Right lobe of liver (tissue), 6 donors: ENCODE results near the gene WDR45B. TPM values are rescaled to one million over a fixed set of nuclear protein-coding genes. Genes with fewer than 3 reads are reported as not detected.

Experiments
- ATAC-seq, 4 donors: fragments of 200-7000 bp; cut with Tn5 transposase; one replicate each; pipeline ENCODE4 v1.9.1; 2020; ENCODE audit warnings: mild to moderate bottlenecking in 4 of 4, moderate library complexity in 4 of 4
- DNase-seq, 3 donors: peaks; one replicate each; pipeline ENCODE4 v3.0.0-alpha.2; 2020
- H3K27ac ChIP-seq, 3 donors: fragments of 200-600 bp; one replicate each; pipeline ENCODE4 v1.8.0; 2022
- H3K27me3 ChIP-seq, 2 donors: fragments of 200-600 bp; one replicate each; pipeline ENCODE4 v1.8.0; 2022
- H3K36me3 ChIP-seq, 4 donors: fragments of 200-600 bp; sonication (generic) in 1 of 4; one replicate each; pipeline versions ENCODE4 v1.5.1 to v1.8.0; 2017 to 2022; ENCODE audit warnings: control low read depth in 1 of 4
- H3K4me1 ChIP-seq, 4 donors: fragments of 200-600 bp; sonication (generic) in 1 of 4; one replicate each; pipeline versions ENCODE4 v1.5.1 to v1.8.0; 2017 to 2022; ENCODE audit warnings: control low read depth in 1 of 4
- H3K4me3 ChIP-seq, 3 donors: fragments of 200-600 bp; one replicate each; pipeline ENCODE4 v1.8.0; 2022
- H3K9me3 ChIP-seq, 4 donors: fragments of 200-600 bp; sonication (generic) in 1 of 4; one replicate each; pipeline versions ENCODE4 v1.5.1 to v1.8.0; 2017 to 2022; ENCODE audit warnings: control low read depth in 1 of 4
- CTCF ChIP-seq, 4 donors: fragments of 200-600 bp in 3 of 4; fragments of 450-650 bp in 1 of 4; IDR thresholded peaks; one replicate each; pipeline versions ENCODE4 v1.5.1 to v1.8.0; 2016 to 2022; ENCODE audit warnings: antibody characterized with exemption in 4 of 4, mild to moderate bottlenecking in 2 of 4
- POLR2A ChIP-seq: fragments of 450-650 bp; IDR thresholded peaks from one replicate; pipeline ENCODE4 v1.6.1; 2017; ENCODE audit warnings: antibody characterized with exemption, mild to moderate bottlenecking
- WGBS: methylation state at CpG from one replicate; pipeline ENCODE4 v1.1.6; 2018; ENCODE audit warnings: low coverage, low lambda C conversion rate; ENCODE audit not compliant: insufficient coverage; ENCODE audit errors: missing lambda C conversion rate; 5-methylcytosine and 5-hydroxymethylcytosine counted together
- intact Hi-C, 2 donors: fragments of 100-400 bp; cut with DNase I; formaldehyde crosslinking; loops; one replicate each; pipeline versions ENCODE4 v1.11.2 to v1.14.1; 2022
- total RNA-seq, 6 experiments: library from RNA; depleted of rRNA in 2 of 6; stranded (reverse); fragments of >200 nt in 2 of 6; fragmentation: NEBNext Ultra II Directional in 3 of 6; extraction: Animal tissue kit (Norgen Biotek cat#: 25700) in 3 of 6; gene quantifications; one replicate each; pipeline versions ENCODE4 v1.1.0 to v1.2.4, GENCODE V29; 2016 to 2023
- donor health status: DM: no; HTN: yes; CAD: no.
- donor health status: DM: no; HTN: no; CAD: no.
- donor health status: DM: no; HTN: no; CAD: no.
- donor health status: DM: no; HTN: yes; CAD: no.
- donor health status: DM: no; HTN: yes; CAD: no.

WDR45B gene
- total RNA-seq, 6 experiments from 2014 or later = 27.7 to 40.7 (median 31.6) TPM

DNA sequence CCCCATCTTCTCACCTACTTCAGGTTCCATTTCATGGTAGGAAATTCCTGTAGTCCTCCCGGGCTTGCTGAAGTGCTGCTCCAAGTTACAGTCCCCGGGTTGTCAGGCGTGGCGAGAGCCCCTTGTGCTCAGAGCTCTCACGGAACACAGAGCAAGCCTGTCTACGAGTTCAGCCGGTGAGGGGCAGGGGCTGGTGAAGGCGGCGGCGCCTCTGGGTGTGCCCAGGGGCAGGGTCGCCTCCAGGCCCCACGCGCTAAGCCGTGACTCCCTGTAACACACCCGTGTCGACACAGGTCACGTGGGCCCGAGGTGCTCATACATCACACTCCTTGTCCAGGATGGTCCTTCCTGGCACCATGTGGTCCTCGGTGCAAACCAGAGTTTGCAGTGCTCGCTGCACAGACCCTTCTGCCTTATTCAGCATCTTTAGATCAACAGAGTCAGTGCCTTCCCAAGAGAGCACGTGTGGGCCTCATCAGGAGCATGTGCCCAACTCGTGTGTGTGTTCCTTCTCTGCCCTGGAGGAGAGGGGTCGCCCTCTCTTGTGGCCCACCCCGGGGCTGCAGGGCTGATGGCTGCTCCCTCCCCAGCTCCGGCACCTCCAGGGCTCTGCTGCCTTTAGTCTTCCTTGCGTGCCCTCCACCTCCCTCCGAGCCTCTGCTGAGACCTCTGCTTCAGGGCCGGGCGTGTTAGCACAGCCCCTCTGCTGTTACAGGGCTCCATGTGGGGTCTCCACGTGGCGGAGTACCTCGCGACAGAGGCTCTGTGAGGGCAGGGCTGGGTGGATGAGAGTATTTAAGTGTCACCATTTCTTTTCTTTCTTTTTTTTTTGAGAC lies 51.2 kb downstream of the WDR45B start:
- no peaks in the 10 kb centered on the region for H3K9me3 ChIP-seq
- DNase-seq (no peak), ATAC-seq (no peak)
- peaks cover 0 to 9% (median 4%) of the 10 kb centered on the region in 4 donors for H3K4me1 ChIP-seq
- intact Hi-C loops = no loop called here
- H3K27me3 ChIP-seq = no peaks in the 10 kb centered on the region
- no peak overlapping the region for H3K4me3 ChIP-seq
- H3K27ac ChIP-seq = no peak overlapping the region
- peaks cover 1 to 40% (median 6%) of the 10 kb centered on the region in 4 donors for H3K36me3 ChIP-seq
- TF ChIP-seq POLR2A = no peak
- TF ChIP-seq CTCF (IDR thresholded peaks at IDR 0.05) = no peak
- WGBS = 96% methylated on average over 4 of the region's 33 CpGs

DNA sequence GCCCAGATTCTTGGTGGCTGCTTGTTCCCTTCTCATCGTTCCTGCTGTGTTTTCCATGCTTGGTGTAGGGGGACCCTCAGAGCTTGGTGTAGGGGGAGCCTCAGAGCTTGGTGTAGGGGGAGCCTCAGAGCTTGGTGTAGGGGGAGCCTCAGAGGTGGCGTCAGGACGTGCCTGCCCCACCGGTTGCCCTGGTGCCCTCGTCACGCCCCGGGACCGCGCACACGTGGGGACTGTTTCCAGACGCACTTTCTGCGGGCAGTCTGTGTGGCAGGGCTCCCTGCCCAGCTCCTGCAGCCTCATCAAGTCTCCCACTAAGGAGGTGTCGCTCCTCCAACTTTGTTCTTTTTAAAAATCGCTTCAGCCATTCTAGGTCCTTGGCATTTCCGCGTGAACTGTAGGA lies 51.9 kb downstream of the WDR45B start:
- peak in 1 of 3 donors; percentile 37 for DNase-seq
- no peaks in the 10 kb centered on the region for H3K27me3 ChIP-seq
- peaks cover 0 to 32% (median 2%) of the 10 kb centered on the region in 4 donors for H3K36me3 ChIP-seq
- intact Hi-C loops = no loop called here
- TF ChIP-seq CTCF (IDR thresholded peaks at IDR 0.05) (no peak), POLR2A (no peak)
- H3K4me3 ChIP-seq = no peak overlapping the region
- no peaks in the 10 kb centered on the region for H3K9me3 ChIP-seq
- H3K27ac ChIP-seq = no peak overlapping the region
- H3K4me1 ChIP-seq = peaks cover 0 to 9% (median 4%) of the 10 kb centered on the region in 4 donors
- WGBS = 67% methylated on average over 2 of the region's 16 CpGs
- ATAC-seq = no peak

DNA sequence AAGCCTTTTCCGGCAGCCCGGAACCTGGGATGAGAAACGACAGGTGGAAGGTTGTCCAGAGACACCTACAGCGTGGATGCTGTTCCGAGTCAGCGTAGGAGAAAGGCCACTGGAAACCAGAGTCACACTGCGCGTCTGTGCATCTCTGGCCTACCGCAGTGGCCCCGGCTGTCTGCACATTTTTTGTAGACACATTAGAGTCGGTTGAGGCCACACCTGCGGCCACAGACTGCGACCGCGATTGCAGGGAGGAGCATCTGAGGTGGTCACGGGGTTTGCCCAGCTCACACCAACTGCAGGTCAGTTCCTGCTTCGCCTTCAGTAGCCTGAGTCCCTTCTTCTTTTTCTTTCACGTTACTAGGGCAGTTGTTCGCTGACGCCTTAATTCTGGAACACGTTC lies 52.4 kb downstream of the WDR45B start:
- no peak for ATAC-seq
- Histone ChIP-seq H3K27me3 (no peaks in the 10 kb centered on the region), H3K36me3 (peaks cover 0 to 29% (median 2%) of the 10 kb centered on the region in 4 donors), H3K27ac (no peak overlapping the region), H3K9me3 (no peaks in the 10 kb centered on the region), H3K4me1 (peaks cover 0 to 9% (median 4%) of the 10 kb centered on the region in 4 donors), H3K4me3 (no peak overlapping the region)
- TF ChIP-seq POLR2A (no peak), CTCF (IDR thresholded peaks at IDR 0.05) (no peak)
- WGBS = 90% methylated on average over 2 of the region's 21 CpGs
- intact Hi-C loops = no loop called here
- DNase-seq = no peak

- H3K9me3 ChIP-seq = no peaks in the 10 kb centered on the region
- H3K27ac ChIP-seq = no peak overlapping the region
- DNase-seq = peak in 1 of 3 donors; percentile 26
- peaks cover 0 to 18% (median 2%) of the 10 kb centered on the region in 4 donors for H3K36me3 ChIP-seq
- H3K27me3 ChIP-seq = no peaks in the 10 kb centered on the region
- no peak for ATAC-seq
- intact Hi-C loops = no loop called here
- TF ChIP-seq CTCF (IDR thresholded peaks at IDR 0.05) = no peak
- TF ChIP-seq POLR2A = no peak
- 100% methylated on average over 3 of the region's 11 CpGs for WGBS
- peaks cover 0 to 9% (median 4%) of the 10 kb centered on the region in 4 donors for H3K4me1 ChIP-seq
- H3K4me3 ChIP-seq = no peak overlapping the region
These were observed 53.7 kb downstream of the WDR45B start for GRCh38 chr17:82594571-82594970.
